ENCODE measurements around the gene PABPN1L. TPM values are rescaled to one million over a fixed set of nuclear protein-coding genes. Genes with fewer than 3 reads are reported as not detected.

PABPN1L gene
- total and polyA plus RNA-seq, 2 donors (not counting 3 experiments of a cell fraction or from before 2014, with no cell fraction given): not detected

DNA sequence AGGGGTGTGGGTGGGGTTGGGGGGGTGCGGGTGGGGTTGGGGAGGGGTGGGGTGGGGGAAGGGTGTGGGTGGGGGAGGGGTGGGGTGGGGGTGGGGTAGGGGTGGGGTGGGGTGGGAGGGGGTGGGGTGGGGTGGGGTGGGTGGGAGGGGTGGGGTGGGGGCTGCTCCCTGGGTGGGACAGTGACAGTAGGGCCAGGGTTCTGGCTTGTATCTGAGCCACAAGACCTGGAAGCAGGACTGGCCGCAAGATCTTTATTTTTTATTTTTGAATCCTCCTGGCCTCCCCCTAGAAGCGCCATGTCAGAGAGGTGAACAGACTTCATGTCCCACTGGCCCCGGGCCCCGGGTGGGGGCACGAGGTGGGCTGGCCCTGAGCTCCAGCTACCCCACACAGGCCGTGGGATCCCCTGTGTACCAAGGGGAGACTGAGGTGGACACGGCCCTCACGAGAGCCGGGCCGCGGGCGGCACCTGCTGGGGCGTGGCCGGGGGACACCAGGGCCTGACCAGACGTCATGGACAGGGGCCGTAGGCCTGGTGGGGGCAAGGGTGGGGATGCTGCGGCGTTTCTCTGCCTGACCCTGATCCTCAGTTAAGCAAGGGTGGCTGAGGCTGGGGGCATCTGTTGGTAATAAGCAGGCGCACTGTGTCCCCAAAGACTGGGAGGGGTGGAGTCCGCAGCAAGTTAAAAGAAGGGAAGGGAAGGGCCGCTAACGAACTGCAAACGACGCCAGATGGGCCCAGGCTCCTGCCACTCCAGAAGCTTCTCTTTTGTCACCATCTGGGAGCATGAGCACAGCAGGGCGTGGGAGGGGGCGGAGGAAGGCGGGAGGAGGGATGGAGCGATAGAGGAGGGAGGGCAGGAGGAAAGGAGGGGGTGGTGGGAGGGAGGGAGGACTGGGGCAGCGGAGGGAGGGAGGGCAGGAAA is 22.3 kb upstream of the PABPN1L start:
- Histone ChIP-seq H3K79me2 (ENCODE audit: control insufficient read depth, insufficient read depth, low read length) (no peaks in the 10 kb centered on the region), H3K4me2 (ENCODE audit: insufficient read depth, low read length) (no peak overlapping the region), H3K9me1 (replicated peaks; ENCODE audit: control insufficient read depth, extremely low read depth, insufficient read depth, low read length) (no peaks in the 10 kb centered on the region), H3K27ac (ENCODE audit: insufficient read depth, low read depth, low read length) (no peak overlapping the region), H3K4me1 (ENCODE audit: control insufficient read depth, extremely low read depth, insufficient read depth, low read length) (no peaks in the 10 kb centered on the region), H3K9me3 (replicated peaks; ENCODE audit: control insufficient read depth, insufficient read depth, low read length) (no peaks in the 10 kb centered on the region), H2AFZ (ENCODE audit: low read depth, low read length) (no peak overlapping the region), H3K36me3 (ENCODE audit: control insufficient read depth in 2 of 2, extremely low read depth in 1 of 2, insufficient read depth in 2 of 2, low read length in 2 of 2) (no peaks in the 10 kb centered on the region), H3K27me3 (ENCODE audit: control insufficient read depth in 2 of 2, insufficient read depth in 2 of 2, low read length in 2 of 2) (no peaks in the 10 kb centered on the region), H3K4me3 (replicated peaks in 1 of 3; ENCODE audit: insufficient read depth in 1 of 3, low read depth in 1 of 3, low read length in 3 of 3) (no peak overlapping the region), H3K9ac (replicated peaks; ENCODE audit: extremely low read depth, insufficient read depth, low read length) (no peak overlapping the region), H4K20me1 (replicated peaks; ENCODE audit: control insufficient read depth, extremely low read depth, insufficient read depth, low read length) (no peaks in the 10 kb centered on the region)
- dilution Hi-C loops (cut with MboI; ENCODE audit: extremely low pct_ligation_motif_present, low sequenced_read_pairs) (no loop called here), intact Hi-C loops (cut with micrococcal nuclease) (no loop called here)
- DNase-seq (ENCODE audit: low read depth, low spot score): no peak
- no peak for FAIRE-seq
- CTCF ChIA-PET: no interaction called here
- POLR2A ChIA-PET: no interaction called here
- no TSS peak for BruUV-seq (replicated peaks)
- TF ChIP-seq, protein P1, sequence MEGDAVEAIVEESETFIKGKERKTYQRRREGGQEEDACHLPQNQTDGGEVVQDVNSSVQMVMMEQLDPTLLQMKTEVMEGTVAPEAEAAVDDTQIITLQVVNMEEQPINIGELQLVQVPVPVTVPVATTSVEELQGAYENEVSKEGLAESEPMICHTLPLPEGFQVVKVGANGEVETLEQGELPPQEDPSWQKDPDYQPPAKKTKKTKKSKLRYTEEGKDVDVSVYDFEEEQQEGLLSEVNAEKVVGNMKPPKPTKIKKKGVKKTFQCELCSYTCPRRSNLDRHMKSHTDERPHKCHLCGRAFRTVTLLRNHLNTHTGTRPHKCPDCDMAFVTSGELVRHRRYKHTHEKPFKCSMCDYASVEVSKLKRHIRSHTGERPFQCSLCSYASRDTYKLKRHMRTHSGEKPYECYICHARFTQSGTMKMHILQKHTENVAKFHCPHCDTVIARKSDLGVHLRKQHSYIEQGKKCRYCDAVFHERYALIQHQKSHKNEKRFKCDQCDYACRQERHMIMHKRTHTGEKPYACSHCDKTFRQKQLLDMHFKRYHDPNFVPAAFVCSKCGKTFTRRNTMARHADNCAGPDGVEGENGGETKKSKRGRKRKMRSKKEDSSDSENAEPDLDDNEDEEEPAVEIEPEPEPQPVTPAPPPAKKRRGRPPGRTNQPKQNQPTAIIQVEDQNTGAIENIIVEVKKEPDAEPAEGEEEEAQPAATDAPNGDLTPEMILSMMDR (IDR thresholded peaks at IDR 0.05; ENCODE audit: extremely low read depth in 1 of 2, insufficient read depth in 1 of 2, low read depth in 1 of 2, low read length in 2 of 2): no peak
- TF ChIP-seq MYC (IDR thresholded peaks at IDR 0.05; ENCODE audit: low read depth, low read length): no peak
- TF ChIP-seq, protein P2, sequence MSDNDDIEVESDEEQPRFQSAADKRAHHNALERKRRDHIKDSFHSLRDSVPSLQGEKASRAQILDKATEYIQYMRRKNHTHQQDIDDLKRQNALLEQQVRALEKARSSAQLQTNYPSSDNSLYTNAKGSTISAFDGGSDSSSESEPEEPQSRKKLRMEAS (IDR thresholded peaks at IDR 0.05; ENCODE audit: insufficient read depth, insufficient read length): no peak
- no peak for TF ChIP-seq EZH2 (IDR thresholded peaks at IDR 0.05; ENCODE audit: borderline replicate concordance, low read depth, low read length, severe bottlenecking)
- no peak for TF ChIP-seq FOS (IDR thresholded peaks at IDR 0.05; ENCODE audit: borderline replicate concordance, insufficient read depth, low read length)
- TF ChIP-seq JUN (IDR thresholded peaks at IDR 0.05; ENCODE audit: borderline replicate concordance, insufficient read depth, insufficient read length, low read depth): no peak
- no peak for TF ChIP-seq POLR2AphosphoS5 (IDR thresholded peaks at IDR 0.05; ENCODE audit: insufficient read depth, low read depth, low read length)
- TF ChIP-seq GATA2 (IDR thresholded peaks at IDR 0.05; ENCODE audit: insufficient read depth, insufficient read length, low read depth, low read length): no peak
- no peak for TF ChIP-seq POLR2A (IDR thresholded peaks at IDR 0.05; ENCODE audit: low read depth, low read length)

Measured in endothelial cell of umbilical vein (primary cell).